ENCODE data around the gene MFSD6. TPM values are rescaled to one million over a fixed set of nuclear protein-coding genes. Genes with fewer than 3 reads are reported as not detected.

MFSD6 gene
- total RNA-seq, 5 donors from 2014 or later (not counting 1 experiment from before 2014, with no cell fraction given) = 42.3 to 47.4 (median 44.4) TPM

DNA sequence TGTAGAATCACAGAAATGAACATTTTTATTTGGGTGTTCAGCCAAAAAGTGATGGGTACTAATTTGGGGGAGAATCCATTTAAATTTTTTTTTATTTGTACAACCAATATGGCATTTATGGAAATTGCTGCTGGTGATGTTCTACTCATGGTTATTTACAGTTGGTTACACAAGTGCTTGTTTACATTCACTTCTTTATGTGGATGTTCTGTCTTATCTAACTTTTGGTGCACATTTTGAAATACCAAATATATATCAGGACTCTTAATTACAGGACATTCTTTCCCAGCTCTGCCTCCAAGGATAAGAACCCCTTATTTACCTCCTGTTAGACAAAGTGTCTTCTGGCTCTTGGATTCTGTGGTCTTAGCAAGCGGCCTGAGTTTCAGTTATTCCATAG lies 91.1 kb downstream of the MFSD6 start:
- no peak overlapping the region for H3K27ac ChIP-seq (ENCODE audit: low read length)
- H3K9me3 ChIP-seq = no peaks in the 10 kb centered on the region
- H3K27me3 ChIP-seq (replicated peaks in 1 of 2; ENCODE audit: control insufficient read depth in 2 of 2, extremely low read depth in 1 of 2, insufficient read depth in 2 of 2, low read length in 1 of 2) = no peaks in the 10 kb centered on the region
- ATAC-seq (replicated peaks in 1 of 4) (no peak), DNase-seq (no peak)
- Mint-ChIP-seq H3K4me1 (peaks cover 17 to 27% (median 25%) of the 10 kb centered on the region in 3 donors), H3K27me3 (no peaks in the 10 kb centered on the region), H3K27ac (peak overlapping the region; percentile 27 to 58), H3K9me3 (peaks cover 0 to 13% (median 0%) of the 10 kb centered on the region in 3 donors), H3K36me3 (peaks cover 72% of the 10 kb centered on the region), H3K4me3 (no peak overlapping the region)
- ChIA-PET CTCF (no interaction called here), POLR2A (no interaction called here)
- peaks cover 5 to 48% of the 10 kb centered on the region in 2 donors for H3K36me3 ChIP-seq (ENCODE audit: control insufficient read depth in 2 of 2, extremely low read depth in 1 of 2, insufficient read depth in 1 of 2, low read length in 1 of 2)
- 100% methylated on average over 1 of the region's 1 CpG for WGBS (ENCODE audit: insufficient coverage)
- H3K4me3 ChIP-seq (ENCODE audit: control insufficient read depth in 1 of 2, extremely low read depth in 1 of 2, low read length in 1 of 2) = no peak overlapping the region
- H3K4me1 ChIP-seq (ENCODE audit: control insufficient read depth in 1 of 2, extremely low read depth in 1 of 2, insufficient read depth in 2 of 2, low read length in 2 of 2) = no peaks in the 10 kb centered on the region

DNA sequence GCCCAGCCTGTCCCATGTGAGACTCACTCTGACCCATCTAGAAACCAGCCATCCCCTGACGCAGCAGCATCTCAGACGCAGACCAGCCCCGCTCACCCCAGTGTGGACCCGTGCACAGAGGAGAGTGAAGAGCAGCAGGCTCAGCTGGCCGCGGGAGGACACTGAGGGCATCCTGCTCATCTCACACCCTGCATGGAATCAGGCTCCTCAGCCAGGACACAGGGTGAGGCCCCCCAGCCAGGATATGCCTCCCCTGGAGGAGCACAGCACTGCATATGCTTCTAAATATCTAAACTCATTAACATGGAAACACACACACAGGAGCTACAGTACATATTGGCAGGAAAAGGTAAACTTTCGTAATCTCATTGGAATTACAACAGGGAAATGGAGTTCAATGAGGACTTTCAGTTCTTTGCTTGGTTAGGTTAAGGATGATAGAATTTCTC lies 91.9 kb downstream of the MFSD6 start:
- Mint-ChIP-seq H3K36me3 (peaks cover 68% of the 10 kb centered on the region), H3K9me3 (peaks cover 0 to 7% (median 0%) of the 10 kb centered on the region in 3 donors), H3K4me1 (peaks cover 10 to 19% (median 17%) of the 10 kb centered on the region in 3 donors), H3K27me3 (no peaks in the 10 kb centered on the region), H3K27ac (peak overlapping the region in 1 of 2 donors; percentile 58), H3K4me3 (no peak overlapping the region)
- Histone ChIP-seq H3K4me3 (ENCODE audit: control insufficient read depth in 1 of 2, extremely low read depth in 1 of 2, low read length in 1 of 2) (no peak overlapping the region), H3K27me3 (replicated peaks in 1 of 2; ENCODE audit: control insufficient read depth in 2 of 2, extremely low read depth in 1 of 2, insufficient read depth in 2 of 2, low read length in 1 of 2) (no peaks in the 10 kb centered on the region), H3K27ac (ENCODE audit: low read length) (no peak overlapping the region), H3K4me1 (ENCODE audit: control insufficient read depth in 1 of 2, extremely low read depth in 1 of 2, insufficient read depth in 2 of 2, low read length in 2 of 2) (no peaks in the 10 kb centered on the region), H3K36me3 (ENCODE audit: control insufficient read depth in 2 of 2, extremely low read depth in 1 of 2, insufficient read depth in 1 of 2, low read length in 1 of 2) (peaks cover 5 to 53% of the 10 kb centered on the region in 2 donors), H3K9me3 (no peaks in the 10 kb centered on the region)
- ChIA-PET POLR2A (interaction anchor here (0.5 to 0.6 kb wide), 2 partner anchors 164 to 1249 kb away, joined by 3 read pairs; no protein-coding TSS in a partner anchor), CTCF (no interaction called here)
- peak in 1 of 4 experiments; percentile 12 for ATAC-seq (replicated peaks in 1 of 4)
- WGBS (ENCODE audit: insufficient coverage) = 100% methylated on average over 6 of the region's 7 CpGs
- no peak for DNase-seq

DNA sequence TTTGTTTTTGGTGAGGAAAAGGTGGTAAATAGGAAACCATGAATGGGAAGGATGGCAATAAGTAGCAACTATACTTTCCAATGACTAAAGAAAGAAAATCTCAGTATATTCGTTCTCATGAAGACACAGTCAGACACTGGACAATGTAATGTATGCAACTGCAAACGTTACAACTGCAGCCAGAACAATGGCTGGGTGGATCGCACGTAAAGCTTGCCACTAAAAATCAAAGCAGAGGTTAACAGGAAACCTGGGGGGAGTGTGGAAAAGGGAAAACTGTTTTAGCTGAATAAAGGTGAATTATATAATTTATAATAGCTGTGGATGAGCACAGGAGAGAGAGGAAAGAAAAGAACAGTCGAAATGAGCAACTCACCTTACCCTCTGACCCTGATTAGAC lies 93.1 kb downstream of the MFSD6 start:
- H3K27ac Mint-ChIP-seq = peak overlapping the region; percentile 29 to 68
- no peak for ATAC-seq (replicated peaks in 1 of 4)
- H3K27me3 ChIP-seq (replicated peaks in 1 of 2; ENCODE audit: control insufficient read depth in 2 of 2, extremely low read depth in 1 of 2, insufficient read depth in 2 of 2, low read length in 1 of 2) = no peaks in the 10 kb centered on the region
- H3K9me3 Mint-ChIP-seq = no peaks in the 10 kb centered on the region
- CTCF ChIA-PET = interaction anchor here in 1 of 2 donors (0.5 kb wide), 1 partner anchor 51 kb away, joined by 4 read pairs; no protein-coding TSS in a partner anchor
- no peaks in the 10 kb centered on the region for H3K27me3 Mint-ChIP-seq
- H3K4me1 Mint-ChIP-seq = peaks cover 8 to 17% (median 15%) of the 10 kb centered on the region in 3 donors
- no peak overlapping the region for H3K4me3 Mint-ChIP-seq
- H3K9me3 ChIP-seq = no peaks in the 10 kb centered on the region
- no peak overlapping the region for H3K4me3 ChIP-seq (ENCODE audit: control insufficient read depth in 1 of 2, extremely low read depth in 1 of 2, low read length in 1 of 2)
- WGBS (ENCODE audit: insufficient coverage) = 86% methylated on average over 4 of the region's 5 CpGs
- H3K27ac ChIP-seq (ENCODE audit: low read length) = no peak overlapping the region
- H3K36me3 ChIP-seq (ENCODE audit: control insufficient read depth in 2 of 2, extremely low read depth in 1 of 2, insufficient read depth in 1 of 2, low read length in 1 of 2) = peaks cover 5 to 64% of the 10 kb centered on the region in 2 donors
- H3K36me3 Mint-ChIP-seq = peaks cover 64% of the 10 kb centered on the region
- POLR2A ChIA-PET = interaction anchor here in 1 of 2 donors (0.6 kb wide), 1 partner anchor 1185 kb away, joined by 3 read pairs; no protein-coding TSS in a partner anchor
- H3K4me1 ChIP-seq (ENCODE audit: control insufficient read depth in 1 of 2, extremely low read depth in 1 of 2, insufficient read depth in 2 of 2, low read length in 2 of 2) = no peaks in the 10 kb centered on the region
- no peak for DNase-seq

DNA sequence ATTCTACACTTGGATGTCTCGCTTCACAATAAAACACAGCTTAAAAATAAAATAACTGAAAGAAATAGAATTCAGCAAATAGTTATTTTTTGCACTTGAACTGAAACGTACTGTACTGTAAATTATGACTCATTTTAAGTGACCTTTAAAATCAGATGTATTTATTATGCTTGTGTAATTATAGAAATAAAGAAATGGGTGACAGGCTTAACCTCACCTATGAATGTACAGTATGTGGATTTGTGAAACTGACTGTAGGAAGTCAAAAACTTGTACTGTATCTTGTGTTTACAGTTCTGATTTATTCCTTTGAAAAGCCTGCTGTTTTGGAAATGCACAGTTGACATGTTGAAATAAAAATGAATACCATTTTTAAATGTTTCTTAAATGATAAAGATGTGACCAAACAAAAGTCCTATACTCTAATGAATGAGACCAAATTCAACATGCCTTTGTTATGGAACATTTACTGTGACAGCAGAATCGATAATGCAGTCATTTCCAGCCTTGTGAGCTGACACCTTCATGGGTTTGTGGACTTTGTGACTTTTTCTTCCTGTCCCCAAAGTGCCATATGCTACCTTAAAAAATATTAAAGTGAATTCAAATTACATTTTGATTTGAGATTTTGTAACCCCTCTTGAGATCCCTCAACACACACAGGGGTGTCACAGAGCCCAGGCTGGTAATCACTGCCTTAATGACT lies 93.7 kb downstream of the MFSD6 start:
- H3K27ac Mint-ChIP-seq = peak overlapping the region in 1 of 2 donors; percentile 49
- ATAC-seq (replicated peaks in 1 of 4) (no peak), DNase-seq (no peak)
- ChIA-PET CTCF (interaction anchor here in 1 of 2 donors (0.5 kb wide), 1 partner anchor 51 kb away, joined by 4 read pairs; no protein-coding TSS in a partner anchor), POLR2A (no interaction called here)
- H3K9me3 Mint-ChIP-seq = no peaks in the 10 kb centered on the region
- H3K9me3 ChIP-seq = no peaks in the 10 kb centered on the region
- WGBS (ENCODE audit: insufficient coverage) = no CpG with 5 or more reads among the region's 3 CpGs
- H3K4me3 ChIP-seq (ENCODE audit: control insufficient read depth in 1 of 2, extremely low read depth in 1 of 2, low read length in 1 of 2) = no peak overlapping the region
- H3K36me3 ChIP-seq (ENCODE audit: control insufficient read depth in 2 of 2, extremely low read depth in 1 of 2, insufficient read depth in 1 of 2, low read length in 1 of 2) = peaks cover 5 to 69% of the 10 kb centered on the region in 2 donors
- H3K27ac ChIP-seq (ENCODE audit: low read length) = no peak overlapping the region
- peaks cover 67% of the 10 kb centered on the region for H3K36me3 Mint-ChIP-seq
- H3K4me1 ChIP-seq (ENCODE audit: control insufficient read depth in 1 of 2, extremely low read depth in 1 of 2, insufficient read depth in 2 of 2, low read length in 2 of 2) = no peaks in the 10 kb centered on the region
- no peak overlapping the region for H3K4me3 Mint-ChIP-seq
- H3K27me3 ChIP-seq (replicated peaks in 1 of 2; ENCODE audit: control insufficient read depth in 2 of 2, extremely low read depth in 1 of 2, insufficient read depth in 2 of 2, low read length in 1 of 2) = no peaks in the 10 kb centered on the region
- peaks cover 8 to 22% (median 15%) of the 10 kb centered on the region in 3 donors for H3K4me1 Mint-ChIP-seq
- H3K27me3 Mint-ChIP-seq = no peaks in the 10 kb centered on the region

DNA sequence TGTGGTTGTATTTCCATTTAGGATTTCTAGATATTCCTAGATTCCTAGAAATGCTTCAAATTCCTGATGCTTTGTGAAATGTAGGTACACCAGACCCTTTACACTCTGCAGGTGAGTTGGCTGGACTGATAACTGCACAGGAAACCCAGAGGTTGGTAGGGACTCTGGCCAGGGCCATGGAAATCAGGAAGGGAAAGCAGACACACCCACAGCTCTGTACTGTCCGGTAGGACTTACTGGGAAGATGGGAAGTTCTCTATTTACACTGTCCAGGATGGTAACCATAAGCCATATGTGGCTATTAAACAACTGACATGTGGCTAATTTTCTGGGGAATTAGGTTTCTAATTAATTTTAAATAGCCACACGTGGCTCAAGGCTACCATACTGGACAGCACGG lies 94.9 kb downstream of the MFSD6 start:
- H3K36me3 ChIP-seq (ENCODE audit: control insufficient read depth in 2 of 2, extremely low read depth in 1 of 2, insufficient read depth in 1 of 2, low read length in 1 of 2) = peaks cover 5 to 68% of the 10 kb centered on the region in 2 donors
- ChIA-PET POLR2A (no interaction called here), CTCF (interaction anchor here in 1 of 2 donors (1.0 kb wide), 1 partner anchor 14 kb away, joined by 3 read pairs; no protein-coding TSS in a partner anchor)
- Mint-ChIP-seq H3K4me3 (no peak overlapping the region), H3K4me1 (peaks cover 8 to 24% (median 15%) of the 10 kb centered on the region in 3 donors), H3K27ac (peak overlapping the region; percentile 41 to 78), H3K36me3 (peaks cover 60% of the 10 kb centered on the region), H3K27me3 (no peaks in the 10 kb centered on the region), H3K9me3 (no peaks in the 10 kb centered on the region)
- H3K27ac ChIP-seq (ENCODE audit: low read length) = no peak overlapping the region
- H3K27me3 ChIP-seq (replicated peaks in 1 of 2; ENCODE audit: control insufficient read depth in 2 of 2, extremely low read depth in 1 of 2, insufficient read depth in 2 of 2, low read length in 1 of 2) = no peaks in the 10 kb centered on the region
- DNase-seq (no peak), ATAC-seq (replicated peaks in 1 of 4) (no peak)
- no peak overlapping the region for H3K4me3 ChIP-seq (ENCODE audit: control insufficient read depth in 1 of 2, extremely low read depth in 1 of 2, low read length in 1 of 2)
- H3K4me1 ChIP-seq (ENCODE audit: control insufficient read depth in 1 of 2, extremely low read depth in 1 of 2, insufficient read depth in 2 of 2, low read length in 2 of 2) = no peaks in the 10 kb centered on the region
- no peaks in the 10 kb centered on the region for H3K9me3 ChIP-seq
- WGBS (ENCODE audit: insufficient coverage) = 100% methylated on average over 3 of the region's 3 CpGs

DNA sequence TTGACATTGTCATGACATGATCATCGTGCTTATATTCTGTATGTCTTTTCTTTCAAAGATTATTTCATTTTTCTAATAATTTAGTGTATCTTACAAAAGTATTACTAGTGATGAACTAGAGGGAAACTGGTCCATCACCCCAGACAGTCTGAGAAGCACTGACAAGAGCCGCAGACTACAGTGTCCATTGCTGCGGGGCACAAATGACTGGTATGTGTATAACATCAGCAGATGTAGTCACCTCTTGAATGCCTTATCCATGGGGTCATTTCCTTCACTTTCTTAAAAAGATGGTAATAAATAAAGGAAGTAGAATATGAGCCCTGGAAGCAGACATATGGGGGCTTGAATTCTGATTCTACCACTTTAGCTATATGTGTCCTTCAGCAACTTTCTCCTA lies 96.8 kb downstream of the MFSD6 start:
- Histone ChIP-seq H3K4me3 (ENCODE audit: control insufficient read depth in 1 of 2, extremely low read depth in 1 of 2, low read length in 1 of 2) (no peak overlapping the region), H3K36me3 (ENCODE audit: control insufficient read depth in 2 of 2, extremely low read depth in 1 of 2, insufficient read depth in 1 of 2, low read length in 1 of 2) (peaks cover 12 to 74% of the 10 kb centered on the region in 2 donors), H3K27me3 (replicated peaks in 1 of 2; ENCODE audit: control insufficient read depth in 2 of 2, extremely low read depth in 1 of 2, insufficient read depth in 2 of 2, low read length in 1 of 2) (no peaks in the 10 kb centered on the region), H3K9me3 (no peaks in the 10 kb centered on the region), H3K4me1 (ENCODE audit: control insufficient read depth in 1 of 2, extremely low read depth in 1 of 2, insufficient read depth in 2 of 2, low read length in 2 of 2) (no peaks in the 10 kb centered on the region), H3K27ac (ENCODE audit: low read length) (no peak overlapping the region)
- no peak overlapping the region for H3K27ac Mint-ChIP-seq
- POLR2A ChIA-PET = interaction anchor here in 1 of 2 donors (0.6 kb wide), 1 partner anchor 92 kb away, joined by 4 read pairs; no protein-coding TSS in a partner anchor
- no peaks in the 10 kb centered on the region for H3K9me3 Mint-ChIP-seq
- CTCF ChIA-PET = no interaction called here
- DNase-seq (no peak), ATAC-seq (replicated peaks in 1 of 4) (no peak)
- H3K4me3 Mint-ChIP-seq = no peak overlapping the region
- H3K27me3 Mint-ChIP-seq = no peaks in the 10 kb centered on the region
- peaks cover 8 to 24% (median 15%) of the 10 kb centered on the region in 3 donors for H3K4me1 Mint-ChIP-seq
- no CpG with 5 or more reads among the region's 3 CpGs for WGBS (ENCODE audit: insufficient coverage)
- H3K36me3 Mint-ChIP-seq = peaks cover 53% of the 10 kb centered on the region
